GM12878 (cell line): ENCODE measurements around the gene SENP5. TPM values are rescaled to one million over a fixed set of nuclear protein-coding genes. Genes with fewer than 3 reads are reported as not detected.

Source experiments
- ATAC-seq: fragments of 200-7000 bp; cut with Tn5 transposase; 3 replicates; pipeline ENCODE4 v1.9.1; 2020; ENCODE audit warnings: mild to moderate bottlenecking, moderate library complexity
- BruUV-seq: library from RNA; stranded (reverse); fragments of 400-500 nt; replicated peaks from 2 replicates; lab custom pipeline; 2021; lab: Mats Ljungman, UMichigan
- CTCF ChIA-PET: fragments of 300-600 bp; sonication (Branson Sonifier 250); formaldehyde crosslinking; extraction: SDS; loops from one replicate; lab custom pipeline; 2021; ENCODE audit warnings: inconsistent platforms; lab: Yijun Ruan, JAX
- POLR2A ChIA-PET: fragments of 350-600 bp; formaldehyde crosslinking; extraction: SDS; loops from one replicate; lab custom pipeline; 2021; ENCODE audit warnings: inconsistent platforms; lab: Charles Lee
- RAD21 ChIA-PET: fragments of 300-600 bp; sonication (Branson Sonifier 250); formaldehyde crosslinking; loops from one replicate; lab custom pipeline; 2023; ENCODE audit warnings: antibody characterized with exemption; ENCODE audit not compliant: unreplicated experiment; lab: Charles Lee
- SMC1A ChIA-PET: fragments of 300-600 bp; sonication (Branson Sonifier 250); formaldehyde crosslinking; loops from one replicate; lab custom pipeline; 2023; ENCODE audit not compliant: unreplicated experiment, uncharacterized antibody; lab: Charles Lee
- DNase-seq: peaks from one replicate; pipeline ENCODE4 v3.0.0-alpha.2; 2011; ENCODE audit warnings: low read depth, low spot score
- FAIRE-seq: peaks from 3 replicates; lab custom pipeline; 2011; peaks lifted over from hg19 to GRCh38; lab: Jason Lieb, UNC
- H2AFZ ChIP-seq: 2 replicates; pipeline ENCODE4 v1.6.0; 2011; ENCODE audit warnings: low read depth, low read length, control low read depth; ENCODE audit not compliant: control insufficient read depth
- H3K27ac ChIP-seq: 2 replicates; pipeline ENCODE4 v1.5.1; 2011; ENCODE audit warnings: control low read depth; ENCODE audit not compliant: control insufficient read depth, insufficient read depth
- H3K27me3 ChIP-seq, 2 experiments: replicated peaks in 1 of 2; 2 replicates each; pipeline versions ENCODE4 v1.6.0 to v1.6.1; 2011; ENCODE audit warnings: low read length in 1 of 2; ENCODE audit not compliant: control insufficient read depth in 2 of 2, insufficient read depth in 2 of 2
- H3K36me3 ChIP-seq, 2 experiments: 2 replicates each; pipeline ENCODE4 v1.5.1; 2011; ENCODE audit warnings: low read length in 1 of 2; ENCODE audit not compliant: control insufficient read depth in 2 of 2, insufficient read depth in 2 of 2
- H3K4me1 ChIP-seq: 2 replicates; pipeline ENCODE4 v1.6.1; 2011; ENCODE audit warnings: mild to moderate bottlenecking, low read length, moderate library complexity, mixed read lengths; ENCODE audit not compliant: control insufficient read depth, insufficient read depth
- H3K4me2 ChIP-seq: 2 replicates; pipeline ENCODE4 v1.6.0; 2011; ENCODE audit warnings: control low read depth; ENCODE audit not compliant: control insufficient read depth, insufficient read depth
- H3K4me3 ChIP-seq: fragments of 200-600 bp; sonication (generic); 2 replicates; pipeline ENCODE4 v1.5.1; 2016
- H3K79me2 ChIP-seq: 2 replicates; pipeline ENCODE4 v1.6.0; 2011; ENCODE audit warnings: low read length; ENCODE audit not compliant: control insufficient read depth, insufficient read depth
- H3K9ac ChIP-seq: 2 replicates; pipeline ENCODE4 v1.8.0; 2011; ENCODE audit warnings: low read length, control low read depth, mixed read lengths; ENCODE audit not compliant: control insufficient read depth, insufficient read depth
- H3K9me3 ChIP-seq: replicated peaks from 3 replicates; pipeline ENCODE4 v1.5.1; 2011; ENCODE audit warnings: mild to moderate bottlenecking, low read length; ENCODE audit not compliant: control insufficient read depth, insufficient read depth
- H4K20me1 ChIP-seq: 2 replicates; pipeline ENCODE4 v1.6.0; 2011; ENCODE audit not compliant: control insufficient read depth, insufficient read depth
- BHLHE40 ChIP-seq, 2 experiments: fragments of 450-650 bp in 1 of 2; IDR thresholded peaks; 2 replicates each; pipeline ENCODE4 v1.6.1; 2011 to 2017; ENCODE audit warnings: low read depth in 2 of 2, borderline replicate concordance in 1 of 2, improper control_type of control experiment in 1 of 2, low read length in 1 of 2, mild to moderate bottlenecking in 1 of 2
- DPF2 ChIP-seq: fragments of 450-650 bp; IDR thresholded peaks from 2 replicates; pipeline ENCODE4 v1.6.1; 2017; ENCODE audit warnings: mild to moderate bottlenecking
- FOS ChIP-seq: IDR thresholded peaks from 3 replicates; pipeline ENCODE4 v1.6.1; 2011; ENCODE audit warnings: borderline replicate concordance; ENCODE audit not compliant: insufficient read length; ENCODE audit errors: extremely low read depth
- IKZF2 ChIP-seq, 2 experiments: fragments of 450-650 bp; IDR thresholded peaks; 2 replicates each; pipeline ENCODE4 v1.6.1; 2017; ENCODE audit warnings: mild to moderate bottlenecking in 2 of 2, moderate library complexity in 2 of 2
- MTA2 ChIP-seq: fragments of 450-650 bp; IDR thresholded peaks from 2 replicates; pipeline ENCODE4 v1.6.1; 2016; ENCODE audit warnings: low read depth, mild to moderate bottlenecking, moderate library complexity
- NBN ChIP-seq: fragments of 450-650 bp; IDR thresholded peaks from 2 replicates; pipeline ENCODE4 v1.6.1; 2016
- NR2C1 ChIP-seq: fragments of 450-650 bp; IDR thresholded peaks from 2 replicates; pipeline ENCODE4 v1.6.1; 2017; ENCODE audit warnings: antibody characterized with exemption, mild to moderate bottlenecking, moderate library complexity
- NR2F1 ChIP-seq: fragments of 450-650 bp; conservative IDR thresholded peaks from 2 replicates; pipeline ENCODE4 v1.6.1; 2017; ENCODE audit warnings: mild to moderate bottlenecking
- PAX5 ChIP-seq: IDR thresholded peaks from 2 replicates; pipeline ENCODE4 v1.6.1; 2011; ENCODE audit warnings: low read depth, low read length, borderline replicate concordance
- RAD51 ChIP-seq: fragments of 450-650 bp; IDR thresholded peaks from 2 replicates; pipeline ENCODE4 v1.6.1; 2016; ENCODE audit warnings: moderate library complexity, mild to moderate bottlenecking, inconsistent platforms
- SP1 ChIP-seq: IDR thresholded peaks from one replicate; pipeline ENCODE4 v1.6.1; 2011; ENCODE audit warnings: low read depth, low read length
- SPI1 ChIP-seq: IDR thresholded peaks from 2 replicates; pipeline ENCODE4 v1.6.1; 2011; ENCODE audit warnings: low read depth, mild to moderate bottlenecking, low read length, moderate library complexity, borderline replicate concordance; ENCODE audit not compliant: insufficient read depth
- SREBF1 ChIP-seq: IDR thresholded peaks from 2 replicates; pipeline ENCODE4 v1.6.1; 2012; ENCODE audit warnings: mild to moderate bottlenecking, low read length
- STAT3 ChIP-seq: IDR thresholded peaks from 2 replicates; pipeline ENCODE4 v1.6.1; 2011; ENCODE audit warnings: low read depth, low read length, improper control_type of control experiment
- TCF7 ChIP-seq: IDR thresholded peaks from 2 replicates; pipeline ENCODE4 v1.6.1; 2014; ENCODE audit warnings: antibody characterized with exemption, borderline replicate concordance
- ZBED1 ChIP-seq: IDR thresholded peaks from 2 replicates; pipeline ENCODE4 v1.6.1; 2016; ENCODE audit warnings: borderline replicate concordance
- WGBS: methylation state at CpG from one replicate; pipeline ENCODE4 v1.1.6; 2016; ENCODE audit warnings: low lambda C conversion rate; ENCODE audit not compliant: insufficient replicate concordance, insufficient coverage; ENCODE audit errors: missing lambda C conversion rate; 5-methylcytosine and 5-hydroxymethylcytosine counted together
- in situ Hi-C: fragments of 300-500 bp; cut with MboI; formaldehyde crosslinking; loops from 9 replicates; pipeline ENCODE4 v1.14.3; 2018; ENCODE audit warnings: mixed read lengths
- intact Hi-C: fragments of 100-400 bp; cut with micrococcal nuclease; formaldehyde crosslinking; loops from one replicate; pipeline ENCODE4 v1.14.2; 2022; ENCODE audit not compliant: unreplicated experiment
- polyA plus RNA-seq, 11 experiments: library from polyadenylated mRNA; depleted of rRNA in 4 of 11; unstranded in 6 of 11; stranded (reverse) in 5 of 11; fragments of >200 nt; fragmentation: Nextera tagmentation in 4 of 11; fragmentation: Illumina TruSeq in 1 of 11; extraction: Ambion mirVana in 4 of 11; extraction: Trizol in 1 of 11; gene quantifications; 1 replicate in 1 of 11; 2 replicates in 10 of 11; pipeline versions ENCODE4 v1.2.1 to v1.2.3, GENCODE V29; 2011 to 2016; ENCODE audit warnings: inconsistent platforms in 2 of 11, missing spikeins in 2 of 11, low read depth in 1 of 11
- total RNA-seq, 4 experiments: library from RNA; depleted of rRNA in 3 of 4; stranded (reverse); fragments of >200 nt in 3 of 4; fragmentation: Illumina TruSeq in 1 of 4; extraction: Trizol in 1 of 4; gene quantifications; 2 replicates each; pipeline versions ENCODE4 v1.2.1 to v1.2.3, GENCODE V29; 2013 to 2021
- TF ChIP-seq, protein P1 (sequence below): fragments of 450-650 bp; IDR thresholded peaks from 2 replicates; pipeline ENCODE4 v1.6.1; 2017; ENCODE audit warnings: antibody characterized with exemption, mild to moderate bottlenecking, moderate library complexity
- TF ChIP-seq, protein P2 (sequence below): fragments of 450-650 bp; IDR thresholded peaks from 2 replicates; pipeline ENCODE4 v1.6.1; 2016; ENCODE audit warnings: mild to moderate bottlenecking
- TF ChIP-seq, protein P3 (sequence below): IDR thresholded peaks from 2 replicates; pipeline ENCODE4 v1.6.1; 2011; ENCODE audit warnings: low read depth, low read length, improper control_type of control experiment, borderline replicate concordance
- TF ChIP-seq, protein P4 (sequence below): fragments of 450-650 bp; IDR thresholded peaks from 2 replicates; pipeline ENCODE4 v1.6.1; 2016; ENCODE audit warnings: mild to moderate bottlenecking

Gene SENP5
- total and polyA plus RNA-seq, 10 of the 15 experiments (the other 5 are each of a cell fraction or from before 2014, with no cell fraction given), result 6.4 to 28.4 (median 15.6) TPM

DNA sequence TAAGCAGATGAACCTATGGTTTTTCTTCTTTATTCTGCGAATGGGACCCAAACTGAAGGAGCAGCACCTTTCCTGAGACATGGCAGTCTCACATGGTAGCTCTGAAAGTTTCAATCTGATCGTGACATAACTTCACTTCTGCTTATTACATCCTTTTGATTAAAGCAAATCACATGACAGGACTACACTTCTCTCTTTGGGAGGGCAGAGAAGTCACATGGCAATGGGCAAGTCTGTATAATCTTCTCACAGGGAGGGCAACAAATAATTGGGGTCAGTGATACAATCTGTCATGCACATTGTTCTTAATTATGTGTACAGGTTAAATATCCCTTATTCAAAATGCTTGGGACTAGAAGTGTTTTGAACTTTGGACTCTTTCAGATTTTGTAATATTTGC lies 53.0 kb downstream of the SENP5 start:
- Histone ChIP-seq H4K20me1 (no peaks in the 10 kb centered on the region), H3K4me1 (peaks cover 4% of the 10 kb centered on the region; the same call in 1 of the 2 replicates), H3K9me3 (no peaks in the 10 kb centered on the region; the same call in 2 of the 3 replicates), H3K36me3 (no peaks in the 10 kb centered on the region; a peak in 1 of 4 replicates), H3K27ac (no peak overlapping the region), H2AFZ (no peak overlapping the region), H3K79me2 (no peaks in the 10 kb centered on the region), H3K27me3 (no peaks in the 10 kb centered on the region), H3K4me3 (no peak overlapping the region), H3K4me2 (no peak overlapping the region), H3K9ac (no peak overlapping the region)
- ATAC-seq (peak; percentile 87), FAIRE-seq (no peak), DNase-seq (no peak)
- ChIA-PET RAD21 (interaction anchor here (1.0 kb wide), 1 partner anchor 19 kb away, joined by 4 read pairs; no protein-coding TSS in a partner anchor), SMC1A (interaction anchor here (1.1 to 1.3 kb wide), 2 partner anchors 21 to 30 kb away, joined by 3 to 4 read pairs; no protein-coding TSS in a partner anchor), POLR2A (interaction anchor here (0.5 to 1.4 kb wide), 2 partner anchors 8 to 19 kb away, joined by 5 to 6 read pairs; no protein-coding TSS in a partner anchor), CTCF (interaction anchor here (1.3 kb wide), 1 partner anchor 21 kb away, joined by 4 read pairs; no protein-coding TSS in a partner anchor)
- BruUV-seq, result no TSS peak
- in situ Hi-C loops (no loop called here), intact Hi-C loops (no loop called here)
- WGBS, result 4% methylated on average over 2 of the region's 2 CpGs
- TF ChIP-seq FOS (no peak), SREBF1 (peak; percentile 10; the same call in 1 of the 2 replicates), STAT3 (no peak), IKZF2 (IDR thresholded peaks at IDR 0.05) (peak in 1 of 2 experiments; percentile 25; a peak in 1 of 4 replicates), SPI1 (peak; percentile 86), RAD51 (peak; percentile 96), SP1 (no peak), NBN (0 out of 2 replicates have a peak, but pooled peaks have one; percentile 25), PAX5 (no peak), TCF7 (no peak), DPF2 (0 out of 2 replicates have a peak, but pooled peaks have one; percentile 30), NR2C1 (no peak), BHLHE40 (IDR thresholded peaks at IDR 0.05; ENCODE audit: borderline replicate concordance in 1 of 2, low read depth in 2 of 2, low read length in 1 of 2) (peak in 1 of 2 experiments; percentile 46; a peak in 2 of 4 replicates), ZBED1 (no peak), NR2F1 (peak; percentile 66), MTA2 (peak; percentile 79)
- TF ChIP-seq, protein P1, sequence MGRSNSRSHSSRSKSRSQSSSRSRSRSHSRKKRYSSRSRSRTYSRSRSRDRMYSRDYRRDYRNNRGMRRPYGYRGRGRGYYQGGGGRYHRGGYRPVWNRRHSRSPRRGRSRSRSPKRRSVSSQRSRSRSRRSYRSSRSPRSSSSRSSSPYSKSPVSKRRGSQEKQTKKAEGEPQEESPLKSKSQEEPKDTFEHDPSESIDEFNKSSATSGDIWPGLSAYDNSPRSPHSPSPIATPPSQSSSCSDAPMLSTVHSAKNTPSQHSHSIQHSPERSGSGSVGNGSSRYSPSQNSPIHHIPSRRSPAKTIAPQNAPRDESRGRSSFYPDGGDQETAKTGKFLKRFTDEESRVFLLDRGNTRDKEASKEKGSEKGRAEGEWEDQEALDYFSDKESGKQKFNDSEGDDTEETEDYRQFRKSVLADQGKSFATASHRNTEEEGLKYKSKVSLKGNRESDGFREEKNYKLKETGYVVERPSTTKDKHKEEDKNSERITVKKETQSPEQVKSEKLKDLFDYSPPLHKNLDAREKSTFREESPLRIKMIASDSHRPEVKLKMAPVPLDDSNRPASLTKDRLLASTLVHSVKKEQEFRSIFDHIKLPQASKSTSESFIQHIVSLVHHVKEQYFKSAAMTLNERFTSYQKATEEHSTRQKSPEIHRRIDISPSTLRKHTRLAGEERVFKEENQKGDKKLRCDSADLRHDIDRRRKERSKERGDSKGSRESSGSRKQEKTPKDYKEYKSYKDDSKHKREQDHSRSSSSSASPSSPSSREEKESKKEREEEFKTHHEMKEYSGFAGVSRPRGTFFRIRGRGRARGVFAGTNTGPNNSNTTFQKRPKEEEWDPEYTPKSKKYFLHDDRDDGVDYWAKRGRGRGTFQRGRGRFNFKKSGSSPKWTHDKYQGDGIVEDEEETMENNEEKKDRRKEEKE, result no peak
- TF ChIP-seq, protein P2, sequence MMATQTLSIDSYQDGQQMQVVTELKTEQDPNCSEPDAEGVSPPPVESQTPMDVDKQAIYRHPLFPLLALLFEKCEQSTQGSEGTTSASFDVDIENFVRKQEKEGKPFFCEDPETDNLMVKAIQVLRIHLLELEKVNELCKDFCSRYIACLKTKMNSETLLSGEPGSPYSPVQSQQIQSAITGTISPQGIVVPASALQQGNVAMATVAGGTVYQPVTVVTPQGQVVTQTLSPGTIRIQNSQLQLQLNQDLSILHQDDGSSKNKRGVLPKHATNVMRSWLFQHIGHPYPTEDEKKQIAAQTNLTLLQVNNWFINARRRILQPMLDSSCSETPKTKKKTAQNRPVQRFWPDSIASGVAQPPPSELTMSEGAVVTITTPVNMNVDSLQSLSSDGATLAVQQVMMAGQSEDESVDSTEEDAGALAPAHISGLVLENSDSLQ, result peak; percentile 25; the same call in 1 of the 2 replicates
- TF ChIP-seq, protein P3, sequence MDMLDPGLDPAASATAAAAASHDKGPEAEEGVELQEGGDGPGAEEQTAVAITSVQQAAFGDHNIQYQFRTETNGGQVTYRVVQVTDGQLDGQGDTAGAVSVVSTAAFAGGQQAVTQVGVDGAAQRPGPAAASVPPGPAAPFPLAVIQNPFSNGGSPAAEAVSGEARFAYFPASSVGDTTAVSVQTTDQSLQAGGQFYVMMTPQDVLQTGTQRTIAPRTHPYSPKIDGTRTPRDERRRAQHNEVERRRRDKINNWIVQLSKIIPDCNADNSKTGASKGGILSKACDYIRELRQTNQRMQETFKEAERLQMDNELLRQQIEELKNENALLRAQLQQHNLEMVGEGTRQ, result peak; percentile 50; the same call in 1 of the 2 replicates
- TF ChIP-seq, protein P4, sequence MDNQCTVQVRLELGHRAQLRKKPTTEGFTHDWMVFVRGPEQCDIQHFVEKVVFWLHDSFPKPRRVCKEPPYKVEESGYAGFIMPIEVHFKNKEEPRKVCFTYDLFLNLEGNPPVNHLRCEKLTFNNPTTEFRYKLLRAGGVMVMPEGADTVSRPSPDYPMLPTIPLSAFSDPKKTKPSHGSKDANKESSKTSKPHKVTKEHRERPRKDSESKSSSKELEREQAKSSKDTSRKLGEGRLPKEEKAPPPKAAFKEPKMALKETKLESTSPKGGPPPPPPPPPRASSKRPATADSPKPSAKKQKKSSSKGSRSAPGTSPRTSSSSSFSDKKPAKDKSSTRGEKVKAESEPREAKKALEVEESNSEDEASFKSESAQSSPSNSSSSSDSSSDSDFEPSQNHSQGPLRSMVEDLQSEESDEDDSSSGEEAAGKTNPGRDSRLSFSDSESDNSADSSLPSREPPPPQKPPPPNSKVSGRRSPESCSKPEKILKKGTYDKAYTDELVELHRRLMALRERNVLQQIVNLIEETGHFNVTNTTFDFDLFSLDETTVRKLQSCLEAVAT, result no peak
